Keratinocyte (primary cell): Measurements from ENCODE around the gene GCC2.

ENCODE experiments used
- CTCF ChIP-seq, 3 experiments: IDR thresholded peaks in 1 of 3; conservative IDR thresholded peaks in 1 of 3; optimal IDR thresholded peaks in 1 of 3; 2 replicates in 2 of 3; 3 replicates in 1 of 3; pipeline versions ENCODE3 to v1.5.1; 2011; ENCODE audit warnings: low read length in 3 of 3, mild to moderate bottlenecking in 3 of 3, moderate library complexity in 2 of 3, control low read depth in 1 of 3, inconsistent platforms in 1 of 3; ENCODE audit not compliant: insufficient read depth in 2 of 3; ENCODE audit errors: extremely low read depth in 1 of 3
- EZH2 ChIP-seq: IDR thresholded peaks from one replicate; pipeline ENCODE4 v1.6.1; 2012; ENCODE audit warnings: inconsistent platforms, mild to moderate bottlenecking, low read length, moderate library complexity

- TF ChIP-seq CTCF (optimal IDR thresholded peaks at IDR 0.05 in 1 of 3, IDR thresholded peaks at IDR 0.05 in 1 of 3, conservative IDR thresholded peaks at IDR 0.05 in 1 of 3; ENCODE audit: extremely low read depth in 1 of 3, insufficient read depth in 2 of 3, low read length in 3 of 3) (no peak), EZH2 (no peak)
These were observed 20.6 kb upstream of the GCC2 start for GRCh38 chr2:108428286-108429009.
